ENCODE data around the gene FEM1B.
A peak's percentile ranks its signal among the peaks of the same experiment; 100 is the strongest.

Gene FEM1B

GRCh38 chr15:68303560-68304436 lies 26.3 kb downstream of the FEM1B start:
- no peak for DNase-seq (ENCODE audit: low read depth)
- no peaks in the 10 kb centered on the region for H3K9me3 ChIP-seq (ENCODE audit: control insufficient read depth, low read length)
- H3K4me1 ChIP-seq (ENCODE audit: control insufficient read depth, insufficient read depth, low read length): peaks cover 20% of the 10 kb centered on the region
- H3K4me3 ChIP-seq (ENCODE audit: low read length): no peak overlapping the region
- no peaks in the 10 kb centered on the region for H3K27me3 ChIP-seq (replicated peaks; ENCODE audit: control insufficient read depth, insufficient read depth, low read length)
- no peak overlapping the region for H3K9ac ChIP-seq (ENCODE audit: low read length)
- peaks cover 5% of the 10 kb centered on the region for H3K36me3 ChIP-seq (ENCODE audit: control insufficient read depth, insufficient read depth, low read length, severe bottlenecking)

GRCh38 chr15:68304589-68305337 lies 27.2 kb downstream of the FEM1B start:
- no peak for DNase-seq (ENCODE audit: low read depth)
- Histone ChIP-seq H3K27me3 (replicated peaks; ENCODE audit: control insufficient read depth, insufficient read depth, low read length) (no peaks in the 10 kb centered on the region), H3K4me1 (ENCODE audit: control insufficient read depth, insufficient read depth, low read length) (peaks cover 17% of the 10 kb centered on the region), H3K4me3 (ENCODE audit: low read length) (no peak overlapping the region), H3K9me3 (ENCODE audit: control insufficient read depth, low read length) (no peaks in the 10 kb centered on the region), H3K36me3 (ENCODE audit: control insufficient read depth, insufficient read depth, low read length, severe bottlenecking) (peaks cover 5% of the 10 kb centered on the region), H3K9ac (ENCODE audit: low read length) (no peak overlapping the region)

GRCh38 chr15:68305420-68305871 lies 27.9 kb downstream of the FEM1B start:
- Histone ChIP-seq H3K9me3 (ENCODE audit: control insufficient read depth, low read length) (no peaks in the 10 kb centered on the region), H3K27me3 (replicated peaks; ENCODE audit: control insufficient read depth, insufficient read depth, low read length) (no peaks in the 10 kb centered on the region), H3K4me1 (ENCODE audit: control insufficient read depth, insufficient read depth, low read length) (peaks cover 11% of the 10 kb centered on the region), H3K4me3 (ENCODE audit: low read length) (no peak overlapping the region), H3K36me3 (ENCODE audit: control insufficient read depth, insufficient read depth, low read length, severe bottlenecking) (peaks cover 5% of the 10 kb centered on the region), H3K9ac (ENCODE audit: low read length) (no peak overlapping the region)
- no peak for DNase-seq (ENCODE audit: low read depth)

GRCh38 chr15:68307131-68307928 lies 29.8 kb downstream of the FEM1B start:
- Histone ChIP-seq H3K9ac (ENCODE audit: low read length) (peak overlapping the region; percentile 55), H3K4me3 (ENCODE audit: low read length) (no peak overlapping the region), H3K4me1 (ENCODE audit: control insufficient read depth, insufficient read depth, low read length) (peaks cover 11% of the 10 kb centered on the region), H3K9me3 (ENCODE audit: control insufficient read depth, low read length) (no peaks in the 10 kb centered on the region), H3K27me3 (replicated peaks; ENCODE audit: control insufficient read depth, insufficient read depth, low read length) (no peaks in the 10 kb centered on the region), H3K36me3 (ENCODE audit: control insufficient read depth, insufficient read depth, low read length, severe bottlenecking) (no peaks in the 10 kb centered on the region)
- no peak for DNase-seq (ENCODE audit: low read depth)

GRCh38 chr15:68309024-68309423 lies 31.5 kb downstream of the FEM1B start:
- no peaks in the 10 kb centered on the region for H3K36me3 ChIP-seq (ENCODE audit: control insufficient read depth, insufficient read depth, low read length, severe bottlenecking)

GRCh38 chr15:68310178-68310803 lies 32.7 kb downstream of the FEM1B start:
- Histone ChIP-seq H3K27me3 (replicated peaks; ENCODE audit: control insufficient read depth, insufficient read depth, low read length) (no peaks in the 10 kb centered on the region), H3K4me3 (ENCODE audit: low read length) (no peak overlapping the region), H3K9ac (ENCODE audit: low read length) (no peak overlapping the region), H3K36me3 (ENCODE audit: control insufficient read depth, insufficient read depth, low read length, severe bottlenecking) (no peaks in the 10 kb centered on the region), H3K9me3 (ENCODE audit: control insufficient read depth, low read length) (no peaks in the 10 kb centered on the region), H3K4me1 (ENCODE audit: control insufficient read depth, insufficient read depth, low read length) (peaks cover 11% of the 10 kb centered on the region)
- no peak for DNase-seq (ENCODE audit: low read depth)

More at GRCh38 chr15:68309024-68309423, 31.5 kb downstream of the FEM1B start:
- DNase-seq (ENCODE audit: low read depth): no peak
- Histone ChIP-seq H3K27me3 (replicated peaks; ENCODE audit: control insufficient read depth, insufficient read depth, low read length) (no peaks in the 10 kb centered on the region), H3K9me3 (ENCODE audit: control insufficient read depth, low read length) (no peaks in the 10 kb centered on the region), H3K4me3 (ENCODE audit: low read length) (no peak overlapping the region), H3K9ac (ENCODE audit: low read length) (no peak overlapping the region), H3K4me1 (ENCODE audit: control insufficient read depth, insufficient read depth, low read length) (peaks cover 11% of the 10 kb centered on the region)

- H3K36me3 ChIP-seq (ENCODE audit: control insufficient read depth, insufficient read depth, low read length, severe bottlenecking): no peaks in the 10 kb centered on the region
- no peak overlapping the region for H3K9ac ChIP-seq (ENCODE audit: low read length)
- peaks cover 11% of the 10 kb centered on the region for H3K4me1 ChIP-seq (ENCODE audit: control insufficient read depth, insufficient read depth, low read length)
- no peak for DNase-seq (ENCODE audit: low read depth)
- H3K4me3 ChIP-seq (ENCODE audit: low read length): no peak overlapping the region
- no peaks in the 10 kb centered on the region for H3K27me3 ChIP-seq (replicated peaks; ENCODE audit: control insufficient read depth, insufficient read depth, low read length)
- no peaks in the 10 kb centered on the region for H3K9me3 ChIP-seq (ENCODE audit: control insufficient read depth, low read length)
Observed at GRCh38 chr15:68310804-68311463, 33.4 kb downstream of the FEM1B start.

- Histone ChIP-seq H3K4me3 (ENCODE audit: low read length) (no peak overlapping the region), H3K27me3 (replicated peaks; ENCODE audit: control insufficient read depth, insufficient read depth, low read length) (no peaks in the 10 kb centered on the region), H3K36me3 (ENCODE audit: control insufficient read depth, insufficient read depth, low read length, severe bottlenecking) (no peaks in the 10 kb centered on the region), H3K9me3 (ENCODE audit: control insufficient read depth, low read length) (no peaks in the 10 kb centered on the region), H3K9ac (ENCODE audit: low read length) (no peak overlapping the region), H3K4me1 (ENCODE audit: control insufficient read depth, insufficient read depth, low read length) (peaks cover 11% of the 10 kb centered on the region)
- DNase-seq (ENCODE audit: low read depth): no peak
Observed at GRCh38 chr15:68311464-68311835, 33.9 kb downstream of the FEM1B start.

GRCh38 chr15:68311859-68312557 lies 34.5 kb downstream of the FEM1B start:
- Histone ChIP-seq H3K9me3 (ENCODE audit: control insufficient read depth, low read length) (no peaks in the 10 kb centered on the region), H3K4me1 (ENCODE audit: control insufficient read depth, insufficient read depth, low read length) (peaks cover 8% of the 10 kb centered on the region), H3K9ac (ENCODE audit: low read length) (no peak overlapping the region), H3K4me3 (ENCODE audit: low read length) (no peak overlapping the region), H3K27me3 (replicated peaks; ENCODE audit: control insufficient read depth, insufficient read depth, low read length) (no peaks in the 10 kb centered on the region), H3K36me3 (ENCODE audit: control insufficient read depth, insufficient read depth, low read length, severe bottlenecking) (no peaks in the 10 kb centered on the region)
- DNase-seq (ENCODE audit: low read depth): no peak

GRCh38 chr15:68312701-68313204 lies 35.2 kb downstream of the FEM1B start:
- Histone ChIP-seq H3K4me1 (ENCODE audit: control insufficient read depth, insufficient read depth, low read length) (peaks cover 7% of the 10 kb centered on the region), H3K36me3 (ENCODE audit: control insufficient read depth, insufficient read depth, low read length, severe bottlenecking) (no peaks in the 10 kb centered on the region), H3K27me3 (replicated peaks; ENCODE audit: control insufficient read depth, insufficient read depth, low read length) (peaks cover 2% of the 10 kb centered on the region), H3K9me3 (ENCODE audit: control insufficient read depth, low read length) (no peaks in the 10 kb centered on the region), H3K9ac (ENCODE audit: low read length) (no peak overlapping the region), H3K4me3 (ENCODE audit: low read length) (no peak overlapping the region)
- DNase-seq (ENCODE audit: low read depth): peak; percentile 38
